SK-N-SH treated with all-trans-retinoic acid at 6 μM for 48 hours (cell line): ENCODE measurements around the gene MOCS1.

Experiments
- ATAC-seq: fragments of 200-7000 bp; cut with Tn5 transposase; 3 replicates; pipeline ENCODE4 v1.9.1; 2020; ENCODE audit warnings: mild to moderate bottlenecking, moderate library complexity
- ARNTL ChIP-seq: fragments of 450-650 bp; formaldehyde crosslinking; IDR thresholded peaks from 2 replicates; pipeline ENCODE4 v1.5.0; 2020; ENCODE audit warnings: low read depth, mild to moderate bottlenecking, moderate library complexity, borderline replicate concordance
- BACH2 ChIP-seq: fragments of 250-450 bp; sonication (Bioruptor Pico); IDR thresholded peaks from 2 replicates; pipeline ENCODE4 v1.9.0; 2021; ENCODE audit warnings: mild to moderate bottlenecking, borderline replicate concordance
- CREB5 ChIP-seq: fragments of 250-450 bp; sonication (Bioruptor Pico); IDR thresholded peaks from 2 replicates; pipeline ENCODE4 v1.5.1; 2020; ENCODE audit warnings: low read depth, mild to moderate bottlenecking, moderate library complexity
- CSDC2 ChIP-seq: fragments of 250-450 bp; sonication (Bioruptor Pico); IDR thresholded peaks from 2 replicates; pipeline ENCODE4 v1.5.0; 2020; ENCODE audit warnings: mild to moderate bottlenecking, moderate library complexity
- CSRNP3 ChIP-seq: fragments of 250-450 bp; sonication (Bioruptor Pico); IDR thresholded peaks from 2 replicates; pipeline ENCODE4 v1.5.1; 2021; ENCODE audit warnings: mild to moderate bottlenecking, moderate library complexity
- ESRRG ChIP-seq: fragments of 250-450 bp; sonication (Bioruptor Pico); IDR thresholded peaks from 2 replicates; pipeline ENCODE4 v1.6.1; 2021; ENCODE audit warnings: mild to moderate bottlenecking
- GLIS3 ChIP-seq: fragments of 250-450 bp; sonication (Bioruptor Pico); IDR thresholded peaks from 2 replicates; pipeline ENCODE4 v1.5.0; 2020; ENCODE audit warnings: mild to moderate bottlenecking, moderate library complexity
- ISL1 ChIP-seq: fragments of 250-450 bp; sonication (Bioruptor Pico); IDR thresholded peaks from 2 replicates; pipeline ENCODE4 v2.1.2; 2022; ENCODE audit warnings: mild to moderate bottlenecking, moderate library complexity
- OSR1 ChIP-seq: fragments of 250-450 bp; sonication (Bioruptor Pico); IDR thresholded peaks from 2 replicates; pipeline ENCODE4 v1.8.0; 2022; ENCODE audit warnings: moderate library complexity, mild to moderate bottlenecking, inconsistent platforms
- PATZ1 ChIP-seq: fragments of 250-450 bp; sonication (Bioruptor Pico); IDR thresholded peaks from 2 replicates; pipeline ENCODE4 v1.8.0; 2020; ENCODE audit warnings: mild to moderate bottlenecking, moderate library complexity, borderline replicate concordance
- PPARA ChIP-seq: fragments of 250-450 bp; sonication (Bioruptor Pico); IDR thresholded peaks from 2 replicates; pipeline ENCODE4 v1.5.0; 2020; ENCODE audit warnings: mild to moderate bottlenecking, borderline replicate concordance
- RARB ChIP-seq: fragments of 250-450 bp; sonication (Bioruptor Pico); IDR thresholded peaks from 2 replicates; pipeline ENCODE4 v1.8.0; 2021; ENCODE audit warnings: mild to moderate bottlenecking, moderate library complexity
- SNAI2 ChIP-seq: fragments of 250-450 bp; sonication (Bioruptor Pico); IDR thresholded peaks from 2 replicates; pipeline ENCODE4 v1.5.0; 2020; ENCODE audit warnings: mild to moderate bottlenecking, moderate library complexity
- TCF4 ChIP-seq: fragments of 250-450 bp; sonication (Bioruptor Pico); IDR thresholded peaks from 2 replicates; pipeline ENCODE4 v1.8.0; 2021; ENCODE audit warnings: mild to moderate bottlenecking, moderate library complexity, borderline replicate concordance
- TOX ChIP-seq: fragments of 250-450 bp; sonication (Bioruptor Pico); IDR thresholded peaks from 2 replicates; pipeline ENCODE4 v1.8.0; 2021; ENCODE audit warnings: mild to moderate bottlenecking, moderate library complexity, borderline replicate concordance
- ZC3H10 ChIP-seq: fragments of 250-450 bp; sonication (Bioruptor Pico); IDR thresholded peaks from 2 replicates; pipeline ENCODE4 v1.5.1; 2021; ENCODE audit warnings: mild to moderate bottlenecking, moderate library complexity
- ZFP3 ChIP-seq: fragments of 250-450 bp; sonication (Bioruptor Pico); IDR thresholded peaks from 2 replicates; pipeline ENCODE4 v1.5.0; 2020; ENCODE audit warnings: mild to moderate bottlenecking, moderate library complexity
- ZFP30 ChIP-seq: fragments of 450-650 bp; formaldehyde crosslinking; IDR thresholded peaks from 2 replicates; pipeline ENCODE4 v1.5.0; 2022; ENCODE audit warnings: mild to moderate bottlenecking, moderate library complexity
- ZNF565 ChIP-seq: fragments of 450-650 bp; formaldehyde crosslinking; conservative IDR thresholded peaks from 2 replicates; pipeline ENCODE4 v1.5.0; 2020; ENCODE audit warnings: low read depth, mild to moderate bottlenecking, moderate library complexity
- ZNF70 ChIP-seq: fragments of 450-650 bp; formaldehyde crosslinking; IDR thresholded peaks from 2 replicates; pipeline ENCODE4 v1.5.0; 2020; ENCODE audit warnings: mild to moderate bottlenecking, moderate library complexity
- ZNF8 ChIP-seq: fragments of 450-650 bp; formaldehyde crosslinking; IDR thresholded peaks from 2 replicates; pipeline ENCODE4 v1.5.0; 2020; ENCODE audit warnings: mild to moderate bottlenecking, moderate library complexity
- TF ChIP-seq, protein P1 (sequence below): fragments of 250-450 bp; sonication (Bioruptor Pico); IDR thresholded peaks from 2 replicates; pipeline ENCODE4 v1.8.0; 2021; ENCODE audit warnings: low read depth, mild to moderate bottlenecking, moderate library complexity, borderline replicate concordance

MOCS1 gene

DNA sequence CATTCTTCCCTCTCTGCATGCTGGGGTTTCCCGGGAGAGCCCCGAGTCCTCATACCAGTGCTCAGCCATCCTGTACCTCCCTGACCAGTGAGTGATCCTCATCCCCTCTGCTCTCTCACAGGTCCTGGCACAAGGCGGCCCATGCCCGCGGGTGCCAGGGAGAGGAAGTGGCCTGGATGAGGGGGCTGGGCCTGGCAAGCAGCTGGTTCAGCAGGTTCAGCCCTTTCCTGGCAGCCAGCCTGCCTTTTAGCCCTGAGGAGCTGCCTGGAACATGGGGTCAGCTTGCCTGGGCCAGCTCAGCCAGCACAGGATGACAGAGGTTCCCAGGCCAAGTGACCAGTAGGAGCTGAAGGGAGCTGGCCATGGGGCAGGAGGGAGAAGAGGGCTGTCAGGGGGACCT, 10.9 kb downstream of the MOCS1 start (continued):
- TF ChIP-seq CSRNP3 (no peak), BACH2 (no peak), ZNF565 (CRISPR knock-in tag) (no peak)

GRCh38 chr6:39922821-39923220, 11.4 kb downstream of the MOCS1 start:
- TF ChIP-seq PATZ1 (CRISPR knock-in tag) (no peak), ZC3H10 (CRISPR knock-in tag) (no peak)
- ATAC-seq: no peak

DNA sequence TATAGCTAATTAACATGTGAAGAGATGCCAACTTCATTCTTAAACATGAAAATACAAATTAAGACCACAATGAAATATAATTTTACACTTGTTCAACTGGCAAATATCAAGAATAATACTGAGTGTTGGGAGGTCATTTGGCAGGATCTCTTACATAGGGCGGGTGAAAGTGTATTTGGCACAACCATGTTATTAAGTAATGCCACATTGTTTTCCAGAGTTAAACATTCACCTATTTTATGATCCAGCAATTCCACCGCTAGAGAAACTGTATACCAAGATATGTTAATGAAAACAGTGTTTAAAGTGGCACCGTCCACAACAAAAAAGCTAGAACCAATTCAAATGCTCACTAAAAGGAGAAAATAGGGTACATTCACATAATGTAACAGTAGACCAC, 14.1 kb downstream of the MOCS1 start:
- ATAC-seq: no peak
- no peak for TF ChIP-seq ZC3H10 (CRISPR knock-in tag)
- TF ChIP-seq TOX (CRISPR knock-in tag): no peak
- no peak for TF ChIP-seq CREB5
- TF ChIP-seq ZNF565 (CRISPR knock-in tag): no peak
- no peak for TF ChIP-seq TCF4 (CRISPR knock-in tag)
- no peak for TF ChIP-seq ZNF70 (CRISPR knock-in tag)
- TF ChIP-seq BACH2: no peak
- no peak for TF ChIP-seq SNAI2 (CRISPR knock-in tag)
- TF ChIP-seq CSRNP3: no peak
- TF ChIP-seq, protein P1, sequence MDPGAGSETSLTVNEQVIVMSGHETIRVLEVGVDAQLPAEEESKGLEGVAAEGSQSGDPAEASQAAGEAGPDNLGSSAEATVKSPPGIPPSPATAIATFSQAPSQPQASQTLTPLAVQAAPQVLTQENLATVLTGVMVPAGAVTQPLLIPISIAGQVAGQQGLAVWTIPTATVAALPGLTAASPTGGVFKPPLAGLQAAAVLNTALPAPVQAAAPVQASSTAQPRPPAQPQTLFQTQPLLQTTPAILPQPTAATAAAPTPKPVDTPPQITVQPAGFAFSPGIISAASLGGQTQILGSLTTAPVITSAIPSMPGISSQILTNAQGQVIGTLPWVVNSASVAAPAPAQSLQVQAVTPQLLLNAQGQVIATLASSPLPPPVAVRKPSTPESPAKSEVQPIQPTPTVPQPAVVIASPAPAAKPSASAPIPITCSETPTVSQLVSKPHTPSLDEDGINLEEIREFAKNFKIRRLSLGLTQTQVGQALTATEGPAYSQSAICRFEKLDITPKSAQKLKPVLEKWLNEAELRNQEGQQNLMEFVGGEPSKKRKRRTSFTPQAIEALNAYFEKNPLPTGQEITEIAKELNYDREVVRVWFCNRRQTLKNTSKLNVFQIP (CRISPR knock-in tag): no peak
- no peak for TF ChIP-seq ZFP3 (CRISPR knock-in tag)
- no peak for TF ChIP-seq OSR1
- TF ChIP-seq ZNF8: no peak
- no peak for TF ChIP-seq RARB (CRISPR knock-in tag)
- no peak for TF ChIP-seq ISL1 (CRISPR knock-in tag)
- TF ChIP-seq ARNTL (CRISPR knock-in tag): no peak
- TF ChIP-seq PPARA (CRISPR knock-in tag): no peak
- no peak for TF ChIP-seq ESRRG (CRISPR knock-in tag)
- no peak for TF ChIP-seq PATZ1 (CRISPR knock-in tag)
- TF ChIP-seq, all 23 proteins: peak for 0

DNA sequence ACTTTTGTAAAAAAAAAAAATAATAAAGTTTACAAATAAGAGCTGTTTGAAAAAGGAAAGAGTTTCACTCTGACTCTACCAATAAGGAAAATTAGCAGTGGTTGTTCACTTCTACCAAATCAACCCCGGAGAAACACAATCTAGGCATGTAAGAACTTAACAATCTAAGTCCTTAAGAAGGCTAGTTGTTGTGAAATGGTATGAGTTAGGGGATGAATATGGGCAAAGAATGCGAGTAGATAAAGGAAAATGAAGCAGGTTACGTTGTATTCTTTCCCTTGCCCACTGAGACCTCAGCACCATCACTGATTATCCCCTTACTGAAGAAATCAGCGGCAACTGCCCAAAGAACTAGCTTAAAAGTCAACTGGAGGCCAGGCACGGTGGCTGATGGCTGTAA, 15.4 kb downstream of the MOCS1 start:
- no peak for ATAC-seq
- TF ChIP-seq TOX (CRISPR knock-in tag) (no peak), RARB (CRISPR knock-in tag) (no peak), ZFP3 (CRISPR knock-in tag) (no peak), ARNTL (CRISPR knock-in tag) (no peak), CREB5 (no peak), CSRNP3 (no peak), PPARA (CRISPR knock-in tag) (no peak), ZFP30 (CRISPR knock-in tag) (no peak), SNAI2 (CRISPR knock-in tag) (no peak), CSDC2 (CRISPR knock-in tag) (no peak), ESRRG (CRISPR knock-in tag) (no peak), ZNF8 (no peak), OSR1 (no peak), GLIS3 (CRISPR knock-in tag) (no peak)
